Duodenal mucosa (tissue), 2 donors: ENCODE data around the gene TMEM170B.
"Not testable (repeated sequence)": the region's sequence is repeated elsewhere in the genome, so short reads cannot be mapped to it uniquely, and the experiment has no call there.

Experiments
- H3K27ac ChIP-seq: one replicate; pipeline ENCODE4 v1.7.0; 2013; ENCODE audit warnings: low read depth, low read length
- H3K27me3 ChIP-seq, 2 donors: one replicate each; pipeline ENCODE4 v1.7.0; 2013; ENCODE audit warnings: low read length in 2 of 2, control low read depth in 1 of 2; ENCODE audit not compliant: insufficient read depth in 2 of 2, control insufficient read depth in 1 of 2
- H3K36me3 ChIP-seq, 2 donors: one replicate each; pipeline ENCODE4 v1.7.0; 2013; ENCODE audit warnings: low read length in 2 of 2, control low read depth in 1 of 2; ENCODE audit not compliant: insufficient read depth in 2 of 2, control insufficient read depth in 1 of 2
- H3K4me1 ChIP-seq, 2 donors: one replicate each; pipeline ENCODE4 v1.7.0; 2013; ENCODE audit warnings: low read length in 2 of 2, control low read depth in 1 of 2; ENCODE audit not compliant: insufficient read depth in 2 of 2, control insufficient read depth in 1 of 2
- H3K4me3 ChIP-seq, 2 donors: one replicate each; pipeline ENCODE4 v1.7.0; 2013; ENCODE audit warnings: low read length in 2 of 2, low read depth in 1 of 2
- H3K9ac ChIP-seq, 2 donors: one replicate each; pipeline ENCODE4 v1.7.0; 2013; ENCODE audit warnings: low read length in 2 of 2, low read depth in 1 of 2
- H3K9me3 ChIP-seq, 2 donors: one replicate each; pipeline ENCODE4 v1.7.0; 2013; ENCODE audit warnings: low read length in 2 of 2, control low read depth in 1 of 2; ENCODE audit not compliant: control insufficient read depth in 1 of 2

Gene TMEM170B

GRCh38 chr6:11528996-11529395 lies 8.6 kb upstream of the TMEM170B start:
- no peak overlapping the region for H3K9ac ChIP-seq
- H3K27ac ChIP-seq: no peak overlapping the region
- no peaks in the 10 kb centered on the region for H3K36me3 ChIP-seq
- no peaks in the 10 kb centered on the region for H3K9me3 ChIP-seq
- H3K27me3 ChIP-seq: no peaks in the 10 kb centered on the region
- no peak overlapping the region for H3K4me3 ChIP-seq
- no peaks in the 10 kb centered on the region for H3K4me1 ChIP-seq

- no peak overlapping the region for H3K27ac ChIP-seq
- no peaks in the 10 kb centered on the region for H3K9me3 ChIP-seq
- H3K36me3 ChIP-seq: no peaks in the 10 kb centered on the region
- H3K4me3 ChIP-seq: no peak overlapping the region
- H3K27me3 ChIP-seq: no peaks in the 10 kb centered on the region
- H3K4me1 ChIP-seq: peaks cover 5 to 7% of the 10 kb centered on the region in 2 donors
- H3K9ac ChIP-seq: no peak overlapping the region
These were observed 5.5 kb upstream of the TMEM170B start for GRCh38 chr6:11532097-11532496.

- H3K9me3 ChIP-seq: no peaks in the 10 kb centered on the region
- no peaks in the 10 kb centered on the region for H3K36me3 ChIP-seq
- no peak overlapping the region for H3K4me3 ChIP-seq
- H3K27me3 ChIP-seq: no peaks in the 10 kb centered on the region
- no peak overlapping the region for H3K9ac ChIP-seq
- H3K4me1 ChIP-seq: peaks cover 7 to 9% of the 10 kb centered on the region in 2 donors
- no peak overlapping the region for H3K27ac ChIP-seq
These were observed 3.0 kb upstream of the TMEM170B start for GRCh38 chr6:11534561-11534960.

GRCh38 chr6:11535801-11536230 lies 1.7 kb upstream of the TMEM170B start:
- H3K27ac ChIP-seq: no peak overlapping the region
- H3K9me3 ChIP-seq: no peaks in the 10 kb centered on the region
- H3K27me3 ChIP-seq: no peaks in the 10 kb centered on the region
- no peak overlapping the region for H3K4me3 ChIP-seq
- no peak overlapping the region for H3K9ac ChIP-seq
- H3K36me3 ChIP-seq: no peaks in the 10 kb centered on the region
- H3K4me1 ChIP-seq: peaks cover 7 to 9% of the 10 kb centered on the region in 2 donors

GRCh38 chr6:11536795-11537194 lies 754 bp upstream of the TMEM170B start:
- Histone ChIP-seq H3K36me3 (no peaks in the 10 kb centered on the region), H3K4me3 (peak overlapping the region; percentile 75 to 78), H3K27me3 (no peaks in the 10 kb centered on the region), H3K9ac (peak overlapping the region; percentile 54 to 56), H3K27ac (no peak overlapping the region), H3K4me1 (peaks cover 7 to 9% of the 10 kb centered on the region in 2 donors), H3K9me3 (no peaks in the 10 kb centered on the region)

GRCh38 chr6:11538052-11538818 lies 686 bp downstream of the TMEM170B start:
- peak overlapping the region; percentile 75 to 78 for H3K4me3 ChIP-seq
- H3K9me3 ChIP-seq: no peaks in the 10 kb centered on the region
- H3K9ac ChIP-seq: peak overlapping the region; percentile 63 to 67
- H3K27ac ChIP-seq: peak overlapping the region; percentile 50
- no peaks in the 10 kb centered on the region for H3K27me3 ChIP-seq
- H3K36me3 ChIP-seq: no peaks in the 10 kb centered on the region
- peaks cover 7 to 9% of the 10 kb centered on the region in 2 donors for H3K4me1 ChIP-seq

GRCh38 chr6:11538819-11539468 lies 1.4 kb downstream of the TMEM170B start:
- peaks cover 7 to 9% of the 10 kb centered on the region in 2 donors for H3K4me1 ChIP-seq
- H3K36me3 ChIP-seq: no peaks in the 10 kb centered on the region
- H3K9me3 ChIP-seq: no peaks in the 10 kb centered on the region
- no peak overlapping the region for H3K27ac ChIP-seq
- no peaks in the 10 kb centered on the region for H3K27me3 ChIP-seq
- H3K4me3 ChIP-seq: peak overlapping the region; percentile 66 to 78
- peak overlapping the region in 1 of 2 donors; percentile 63 for H3K9ac ChIP-seq

GRCh38 chr6:11542863-11543262 lies 5.3 kb downstream of the TMEM170B start:
- Histone ChIP-seq H3K36me3 (no peaks in the 10 kb centered on the region), H3K27ac (no peak overlapping the region), H3K27me3 (peaks cover 0 to 7% of the 10 kb centered on the region in 2 donors), H3K9me3 (no peaks in the 10 kb centered on the region), H3K4me1 (peaks cover 0 to 4% of the 10 kb centered on the region in 2 donors), H3K9ac (no peak overlapping the region), H3K4me3 (no peak overlapping the region)

- Histone ChIP-seq H3K36me3 (no peaks in the 10 kb centered on the region), H3K4me1 (no peaks in the 10 kb centered on the region), H3K27me3 (peaks cover 0 to 7% of the 10 kb centered on the region in 2 donors), H3K4me3 (no peak overlapping the region), H3K9ac (no peak overlapping the region), H3K9me3 (no peaks in the 10 kb centered on the region), H3K27ac (no peak overlapping the region)
These were observed 6.5 kb downstream of the TMEM170B start for GRCh38 chr6:11543919-11544518.

GRCh38 chr6:11547846-11548245 lies 10.3 kb downstream of the TMEM170B start:
- not testable (repeated sequence) for H3K4me1 ChIP-seq

More at GRCh38 chr6:11547846-11548245, 10.3 kb downstream of the TMEM170B start:
- H3K36me3 ChIP-seq, H3K27me3 ChIP-seq, H3K27ac ChIP-seq, H3K4me3 ChIP-seq, H3K9me3 ChIP-seq, H3K9ac ChIP-seq: not testable (repeated sequence)
